Umbilical cord (tissue), 2 donors: ENCODE measurements around the gene DUSP10. TPM values are rescaled to one million over a fixed set of nuclear protein-coding genes. Genes with fewer than 3 reads are reported as not detected.

Experiments
- DNase-seq: peaks from one replicate; pipeline ENCODE4 v3.0.0-alpha.2; 2015; ENCODE audit warnings: low spot score
- total RNA-seq: library from RNA; depleted of rRNA; stranded (reverse); fragments of >200 nt; gene quantifications from one replicate; pipeline ENCODE4 v1.2.3, GENCODE V29; 2014; ENCODE audit warnings: low replicate concordance; ENCODE audit not compliant: insufficient read depth

DUSP10 gene
- total RNA-seq, 1 donor from 2014 or later = 9.4 TPM

DNA sequence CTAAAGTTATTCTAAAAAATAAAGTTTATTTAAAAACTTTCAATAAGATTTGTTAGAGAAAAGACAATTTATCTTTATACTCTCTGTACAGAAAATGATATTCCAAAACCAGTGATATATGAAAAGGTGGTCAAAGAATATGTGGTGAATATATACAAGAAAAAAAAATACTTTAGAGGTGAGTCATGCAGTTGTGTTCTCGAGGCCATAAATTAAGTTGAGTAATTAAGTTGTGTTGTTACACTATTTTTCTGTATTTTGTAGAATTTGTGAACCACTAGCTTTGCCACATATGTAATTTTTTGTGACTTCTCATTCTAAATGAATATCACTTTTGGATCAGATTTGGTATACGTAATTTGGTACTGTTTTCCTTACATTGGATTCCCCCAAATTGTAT lies 23.6 kb upstream of the DUSP10 start:
- DNase-seq = no peak

- DNase-seq = no peak
Observed at GRCh38 chr1:221762121-221762520, 20.2 kb upstream of the DUSP10 start.

- no peak for DNase-seq
Observed at GRCh38 chr1:221761354-221762002, 19.6 kb upstream of the DUSP10 start.

DNA sequence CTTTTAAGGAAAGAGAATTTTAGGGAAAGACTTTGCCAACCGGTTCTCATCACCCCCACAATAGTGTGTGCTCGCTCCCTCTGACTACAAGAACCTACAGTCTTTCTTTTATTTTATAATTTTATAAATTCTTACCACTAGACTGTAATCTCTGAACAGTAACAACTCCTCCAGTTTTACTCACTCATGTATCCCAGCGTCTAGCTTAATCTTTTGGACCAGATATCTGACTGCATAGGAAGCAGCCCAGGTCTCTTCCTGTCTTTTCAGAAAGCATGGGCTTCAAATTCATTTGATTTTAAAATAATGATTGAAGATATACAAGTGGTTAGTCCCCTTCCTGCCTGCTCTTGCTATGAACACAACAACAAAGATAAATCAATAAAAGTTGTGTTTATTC lies 19.0 kb upstream of the DUSP10 start:
- no peak for DNase-seq

GRCh38 chr1:221759436-221759835 lies 17.5 kb upstream of the DUSP10 start:
- no peak for DNase-seq

DNA sequence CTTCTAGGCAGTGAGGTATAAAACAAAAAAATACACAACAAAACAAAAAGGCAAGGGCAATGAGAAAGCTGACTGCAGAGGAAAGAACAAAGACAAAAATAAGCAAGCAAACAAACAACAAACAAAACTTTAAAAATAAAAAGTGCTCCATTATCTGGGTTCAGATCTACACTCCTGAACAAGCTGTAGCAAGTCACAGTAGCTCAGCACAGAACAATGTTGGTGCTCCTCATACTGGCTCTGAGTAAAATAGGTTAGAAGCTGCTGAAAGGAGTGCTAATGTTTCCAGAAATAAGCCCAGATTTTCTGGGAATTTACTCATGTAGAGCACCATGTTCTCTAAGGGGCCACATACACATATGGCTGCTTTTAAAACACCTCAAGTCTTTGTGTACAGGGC lies 16.6 kb upstream of the DUSP10 start:
- no peak for DNase-seq

- peak; percentile 28 for DNase-seq
Observed at GRCh38 chr1:221756830-221757551, 15.1 kb upstream of the DUSP10 start.

DNA sequence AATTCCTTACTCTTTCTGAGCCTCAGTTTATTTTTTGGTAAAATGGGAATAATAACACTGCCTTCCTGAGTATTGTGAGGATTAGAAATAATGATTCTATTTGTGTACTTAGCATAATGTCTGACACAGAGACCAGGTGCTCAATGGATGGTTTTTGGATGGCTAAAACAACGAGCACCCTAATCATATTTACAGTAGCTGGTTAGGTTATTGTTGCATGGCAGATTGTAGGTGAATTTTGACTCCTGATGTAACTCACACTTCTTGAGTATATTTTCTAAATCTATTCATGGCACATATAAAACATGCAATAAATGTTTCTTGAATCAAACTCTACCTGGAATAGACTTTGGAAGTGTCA lies 11.9 kb upstream of the DUSP10 start:
- DNase-seq = no peak

- DNase-seq = no peak
Observed at GRCh38 chr1:221751226-221751887, 9.5 kb upstream of the DUSP10 start.

DNA sequence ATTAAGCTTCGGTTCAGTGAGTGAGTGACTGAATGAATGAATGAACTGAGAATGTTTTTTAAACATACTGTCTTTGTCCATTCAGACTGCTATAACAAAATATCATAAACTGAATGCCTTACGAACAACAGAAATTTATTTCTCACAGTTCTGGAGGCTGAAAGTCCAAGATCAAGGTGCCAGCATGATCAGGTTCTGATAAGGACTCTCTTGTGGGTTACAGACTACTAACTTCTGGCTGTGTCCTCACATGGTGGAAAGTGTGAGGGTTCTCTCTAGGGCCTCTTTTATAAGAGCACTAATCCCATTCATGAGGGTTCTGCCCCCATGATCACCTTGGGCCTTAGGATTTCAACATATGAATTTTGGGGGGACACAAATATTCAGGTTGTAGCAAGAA lies 7.1 kb upstream of the DUSP10 start:
- no peak for DNase-seq

GRCh38 chr1:221747839-221748238 lies 6.0 kb upstream of the DUSP10 start:
- DNase-seq = no peak

- DNase-seq = no peak
Observed at GRCh38 chr1:221743416-221744208, 1.7 kb upstream of the DUSP10 start.

DNA sequence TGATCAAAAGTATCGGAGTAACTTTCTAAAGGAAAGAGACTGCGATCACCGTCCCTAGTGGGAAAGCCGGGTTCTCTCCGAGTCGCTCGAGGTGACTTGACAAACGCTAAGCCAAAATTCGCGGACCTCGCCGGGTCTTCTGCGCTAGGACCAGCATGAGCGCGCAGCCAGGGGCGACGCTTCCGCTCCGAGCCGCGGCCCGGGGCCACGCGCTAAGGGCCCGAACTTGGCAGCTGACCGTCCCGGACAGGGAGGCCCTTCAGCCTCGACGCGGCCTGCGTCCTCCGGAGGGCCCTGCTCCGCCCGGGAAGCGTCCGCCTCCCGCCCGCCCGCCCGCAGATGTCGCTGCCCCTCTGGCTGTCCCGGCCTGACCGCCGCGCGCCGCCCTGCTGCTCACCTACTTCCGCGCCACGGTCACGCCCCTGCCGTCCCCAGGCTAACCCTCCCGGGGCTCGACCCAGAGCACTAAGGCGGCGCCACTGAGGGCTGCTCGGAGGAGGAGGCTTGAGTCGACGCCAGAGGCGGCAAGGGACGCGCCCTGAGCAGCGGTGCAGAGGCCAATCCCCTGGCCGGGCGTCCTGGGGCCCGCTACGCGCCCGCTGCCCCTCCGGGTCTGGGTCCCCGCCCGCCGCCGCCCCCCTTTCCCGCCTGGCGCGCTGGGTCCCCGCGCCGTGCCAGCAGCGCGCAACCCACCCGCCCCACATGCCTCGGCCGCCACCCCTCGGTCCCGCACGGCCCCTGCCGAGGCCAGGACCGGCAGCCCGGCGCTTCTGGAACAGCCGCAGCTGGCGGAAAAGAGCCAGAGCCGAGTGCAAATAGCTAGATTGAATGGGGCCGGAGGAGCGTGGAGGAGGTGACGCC lies 896 bp upstream of the DUSP10 start:
- DNase-seq = peak; percentile 71

DNA sequence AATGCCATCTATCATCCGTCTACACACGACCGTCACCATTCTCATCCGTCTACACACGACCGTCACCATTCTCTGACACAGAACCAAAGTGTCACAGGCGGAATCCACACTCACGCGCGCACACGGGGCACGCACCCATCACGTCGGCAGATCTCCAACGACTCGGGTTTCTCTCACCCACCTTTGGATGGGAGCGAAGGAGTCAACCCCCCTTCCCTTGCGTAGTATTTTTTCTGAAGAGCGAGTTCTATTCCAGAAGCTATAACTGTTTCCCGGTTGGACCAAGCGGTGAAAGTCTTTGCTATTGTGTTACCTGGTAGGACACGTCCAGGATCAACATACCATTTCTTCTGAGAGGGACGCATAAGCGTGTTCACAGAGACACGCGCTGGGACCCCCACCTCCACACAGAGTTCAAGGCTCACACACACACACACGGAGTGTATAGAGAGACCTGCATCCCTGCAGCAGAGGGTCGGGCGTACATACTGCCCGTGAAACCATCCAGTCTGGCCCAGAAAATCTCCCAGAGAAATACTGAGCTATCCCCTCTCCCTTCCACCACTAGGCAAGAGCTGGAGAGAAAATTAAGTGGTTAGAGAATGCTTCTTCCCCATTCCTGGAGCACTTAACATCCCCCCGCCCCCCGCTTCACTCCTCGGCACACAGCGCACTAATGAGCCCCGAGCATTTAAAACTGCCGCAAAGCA lies 741 bp downstream of the DUSP10 start:
- DNase-seq = no peak

DNA sequence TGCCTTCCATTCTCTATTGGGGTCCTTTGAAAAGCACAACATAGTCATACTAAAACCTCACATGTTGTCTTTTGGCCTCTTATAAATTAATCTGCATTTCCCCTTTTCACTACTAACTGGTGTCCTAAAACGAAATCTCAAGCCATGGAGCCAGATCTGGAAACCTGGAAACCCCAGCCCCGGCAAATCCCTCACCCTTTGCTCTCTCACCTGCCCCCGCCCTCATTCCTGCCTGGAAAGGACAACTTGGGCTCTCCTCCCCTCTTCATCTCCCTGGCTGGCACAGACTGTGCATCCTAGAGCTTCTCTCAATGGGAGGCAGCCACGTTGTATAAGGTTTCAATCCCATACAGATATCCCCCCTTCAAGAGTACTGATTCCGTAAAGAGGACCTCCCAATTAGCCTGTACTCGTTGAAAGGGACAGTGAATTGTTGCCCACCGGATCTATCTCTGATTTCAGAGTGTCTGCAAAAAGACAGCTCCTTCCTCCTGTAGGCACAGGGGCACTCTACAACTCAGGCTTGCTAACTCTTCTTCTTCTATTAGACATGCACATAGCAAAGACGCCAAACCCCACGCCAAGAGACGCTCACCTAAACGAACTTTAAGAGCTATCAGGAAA lies 1.4 kb downstream of the DUSP10 start:
- DNase-seq = no peak

DNA sequence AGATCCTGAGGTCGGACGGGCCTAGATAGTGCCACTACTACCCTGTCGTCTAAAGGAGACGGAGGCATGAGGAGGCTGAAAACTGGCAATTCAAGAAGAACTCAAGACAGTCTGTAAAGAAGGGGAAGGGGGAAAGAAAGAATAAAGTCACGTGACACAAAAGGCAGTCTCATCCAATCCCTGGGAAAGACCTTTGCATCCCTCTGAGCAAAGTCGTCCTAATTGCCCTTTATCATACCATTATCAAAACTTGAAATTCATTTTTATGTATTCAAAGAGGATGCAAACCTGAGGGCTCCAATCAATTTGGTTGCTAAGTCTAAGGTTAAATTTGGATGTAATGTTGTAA lies 2.2 kb downstream of the DUSP10 start:
- no peak for DNase-seq

- DNase-seq = no peak
Observed at GRCh38 chr1:221739018-221739676, 2.7 kb downstream of the DUSP10 start.

DNA sequence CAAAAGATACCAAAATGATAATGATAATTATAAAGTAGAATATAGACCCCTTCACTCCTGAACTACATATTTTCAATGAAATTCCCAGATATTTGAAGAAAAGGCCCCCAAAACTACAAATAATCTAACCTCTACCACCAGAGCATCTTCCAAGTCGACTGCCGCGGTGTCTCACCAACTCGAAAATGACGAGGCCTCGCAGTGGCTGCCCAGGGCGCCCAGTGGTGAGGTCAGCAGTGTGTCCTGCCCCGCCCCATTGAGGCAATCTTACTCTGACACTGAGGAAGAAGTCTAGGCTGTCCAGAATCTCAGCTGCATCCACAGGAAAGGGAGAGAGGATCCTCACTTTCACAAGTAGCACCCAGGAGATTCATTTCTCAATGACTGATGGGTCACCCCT lies 5.2 kb downstream of the DUSP10 start:
- DNase-seq = no peak

DNA sequence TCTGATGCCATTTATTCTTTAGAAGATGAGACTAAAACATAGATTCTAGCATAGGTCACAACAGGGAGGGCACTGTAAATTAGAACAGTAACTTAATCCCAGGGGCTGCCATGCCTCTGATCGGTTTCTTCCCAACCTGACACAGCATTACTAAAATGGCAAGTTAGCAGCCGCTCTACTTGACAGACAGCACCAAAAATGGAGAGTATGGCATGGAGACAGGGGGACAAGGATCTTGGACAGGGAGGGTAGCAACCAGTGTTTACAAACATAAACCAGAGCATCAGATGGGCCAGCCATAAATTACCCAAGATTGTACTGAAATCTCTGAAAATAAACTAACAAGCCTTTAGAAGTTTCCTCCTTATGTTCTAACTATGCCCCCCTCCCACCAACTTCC lies 5.9 kb downstream of the DUSP10 start:
- no peak for DNase-seq

DNA sequence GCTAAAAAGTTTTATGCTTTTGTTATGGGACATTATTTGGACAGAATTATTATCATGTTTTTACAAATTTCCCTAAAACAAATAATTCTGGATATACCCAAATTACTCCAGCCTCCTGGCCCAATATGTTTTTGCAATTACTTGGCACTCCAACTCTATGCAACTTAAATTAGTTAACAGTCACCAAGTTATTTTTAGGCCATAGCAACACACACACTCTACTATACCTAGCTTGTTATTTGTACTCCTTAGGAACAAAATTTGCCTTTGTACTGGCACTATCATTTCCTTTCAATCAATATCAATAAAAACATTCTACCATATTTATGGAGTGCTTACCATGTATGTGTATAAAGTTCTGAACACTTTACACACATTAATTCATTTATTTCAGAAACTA lies 7.7 kb downstream of the DUSP10 start:
- no peak for DNase-seq
